Measurements from ENCODE around the gene DPH7. TPM values are rescaled to one million over a fixed set of nuclear protein-coding genes. Genes with fewer than 3 reads are reported as not detected.

Gene DPH7
- total and polyA plus RNA-seq, 2 of the 8 experiments (the other 6 are each of a cell fraction or from before 2014, with no cell fraction given): 44.6 to 45.5 TPM

- H3K9me3 ChIP-seq (ENCODE audit: insufficient read depth in 2 of 2, low read depth in 1 of 2, low read length in 1 of 2): peaks cover 0 to 2% of the 10 kb centered on the region in 2 experiments; a peak in 1 of 4 replicates
- ChIA-PET CTCF (ENCODE audit: partially characterized antibody) (interaction anchor here (1.0 to 2.4 kb wide), 3 partner anchors 9 to 212 kb away, joined by 3 to 9 read pairs (median 3); no protein-coding TSS in a partner anchor), POLR2A (ENCODE audit: partially characterized antibody) (no interaction called here)
- no peak for TF ChIP-seq CBX8 (IDR thresholded peaks at IDR 0.05; ENCODE audit: borderline replicate concordance, low read depth, low read length)
- no peak for TF ChIP-seq FOSL1 (IDR thresholded peaks at IDR 0.05; ENCODE audit: insufficient read depth, low read depth, low read length)
- TF ChIP-seq SRF (IDR thresholded peaks at IDR 0.05; ENCODE audit: low read depth, low read length): no peak
- no peak for TF ChIP-seq MAFK (IDR thresholded peaks at IDR 0.05; ENCODE audit: low read depth, low read length)
- TF ChIP-seq EP300 (IDR thresholded peaks at IDR 0.05; ENCODE audit: borderline replicate concordance in 1 of 2, low read depth in 2 of 2, low read length in 2 of 2): no peak
- no peak for TF ChIP-seq PHF8 (conservative IDR thresholded peaks at IDR 0.05; ENCODE audit: low read depth, low read length)
- TF ChIP-seq ASH2L (IDR thresholded peaks at IDR 0.05; ENCODE audit: low read length): no peak
- no peak for TF ChIP-seq CBX5 (IDR thresholded peaks at IDR 0.05; ENCODE audit: low read depth, low read length)
- TF ChIP-seq SUZ12 (IDR thresholded peaks at IDR 0.05; ENCODE audit: low read length): no peak
- TF ChIP-seq ZNF274 (IDR thresholded peaks at IDR 0.05; ENCODE audit: borderline replicate concordance, extremely low read depth, low read length): no peak
- TF ChIP-seq KDM5A (IDR thresholded peaks at IDR 0.05; ENCODE audit: low read length): no peak
- TF ChIP-seq POLR2AphosphoS5 (IDR thresholded peaks at IDR 0.05; ENCODE audit: low read depth, low read length): no peak
- TF ChIP-seq POLR2A (IDR thresholded peaks at IDR 0.05; ENCODE audit: control extremely low read depth in 1 of 2, low read depth in 2 of 2, low read length in 2 of 2): no peak
- H3K56ac ChIP-seq (replicated peaks; ENCODE audit: insufficient read length, low read depth, low read length): no peak overlapping the region
- peaks cover 0 to 1% of the 10 kb centered on the region in 2 experiments for H4K20me1 ChIP-seq (replicated peaks in 1 of 2; ENCODE audit: control insufficient read depth in 1 of 2, insufficient read depth in 2 of 2, low read length in 2 of 2)
- H2BK20ac ChIP-seq (ENCODE audit: low read length): no peak overlapping the region
- no peak overlapping the region for H2BK15ac ChIP-seq (ENCODE audit: low read length)
- H3K4ac ChIP-seq (replicated peaks; ENCODE audit: insufficient read length, low read depth, low read length): no peak overlapping the region
- H3K79me1 ChIP-seq (ENCODE audit: low read depth, low read length): no peaks in the 10 kb centered on the region
- H2AFZ ChIP-seq (ENCODE audit: low read length): no peak overlapping the region
- WGBS, 2 experiments (ENCODE audit: extremely low coverage in 1 of 2, insufficient coverage in 1 of 2, insufficient read length in 1 of 2, insufficient replicate concordance in 2 of 2, low coverage in 1 of 2, low lambda C conversion rate in 2 of 2, missing lambda C conversion rate in 1 of 2): 92% methylated on average over 17 of the region's 18 CpGs; no CpG with 5 or more reads in 1 of the 2 experiments
- no peaks in the 10 kb centered on the region; a peak in 2 of 8 replicates for H3K36me3 ChIP-seq (ENCODE audit: control insufficient read depth in 2 of 4, insufficient read depth in 4 of 4, low read length in 3 of 4)
- H2BK12ac ChIP-seq (ENCODE audit: low read depth, low read length): no peak overlapping the region
- H2BK5ac ChIP-seq (ENCODE audit: low read depth, low read length): no peak overlapping the region
- H3K27me3 ChIP-seq (replicated peaks in 1 of 4; ENCODE audit: control insufficient read depth in 3 of 4, extremely low read depth in 1 of 4, insufficient read depth in 3 of 4, low read length in 3 of 4): no peaks in the 10 kb centered on the region
- no peak overlapping the region for H3K18ac ChIP-seq (ENCODE audit: extremely low read depth, low read length)
- H3K79me2 ChIP-seq (ENCODE audit: control insufficient read depth in 1 of 2, insufficient read depth in 2 of 2, low read length in 2 of 2): no peaks in the 10 kb centered on the region
- no peak overlapping the region for H4K91ac ChIP-seq (replicated peaks; ENCODE audit: insufficient read length, low read length)
- H4K8ac ChIP-seq (ENCODE audit: extremely low read depth, insufficient read depth, low read length): no peak overlapping the region
- H3K14ac ChIP-seq (ENCODE audit: insufficient read length): no peak overlapping the region
- no peak overlapping the region for H3K4me3 ChIP-seq (ENCODE audit: extremely low read depth in 1 of 4, insufficient read depth in 2 of 4, low read depth in 3 of 4, low read length in 4 of 4)
- no peak overlapping the region for H3K27ac ChIP-seq (ENCODE audit: low read depth, low read length)
- H3K23me2 ChIP-seq (ENCODE audit: low read depth, low read length): peaks cover 3% of the 10 kb centered on the region; the same call in 1 of the 2 replicates
- no peak overlapping the region for H3K23ac ChIP-seq (ENCODE audit: insufficient read length)
- no peak overlapping the region for H4K5ac ChIP-seq (ENCODE audit: insufficient read length, low read depth, low read length)
- no peak overlapping the region for H2AK5ac ChIP-seq (ENCODE audit: low read depth, low read length)
- no peak overlapping the region for H3K4me2 ChIP-seq (ENCODE audit: insufficient read depth in 1 of 2, low read depth in 2 of 2, low read length in 2 of 2)
- H3K4me1 ChIP-seq (replicated peaks in 1 of 4; ENCODE audit: control insufficient read depth in 3 of 4, insufficient read depth in 4 of 4, low read length in 3 of 4): no peaks in the 10 kb centered on the region
- no peak for FAIRE-seq
- H3K9ac ChIP-seq (replicated peaks in 1 of 4; ENCODE audit: extremely low read depth in 1 of 4, low read depth in 3 of 4, low read length in 3 of 4): no peak overlapping the region
- no peak for DNase-seq (ENCODE audit: low read depth in 1 of 2, low spot score in 2 of 2)
- no peak overlapping the region for H2BK120ac ChIP-seq (replicated peaks; ENCODE audit: low read depth, low read length)
These were observed 57.2 kb downstream of the DPH7 start for GRCh38 chr9:137521405-137521985.
